HG03520 (cell line): ENCODE measurements around the gene MAT1A.
"Not testable (repeated sequence)": the region's sequence is repeated elsewhere in the genome, so short reads cannot be mapped to it uniquely, and the experiment has no call there.

ENCODE experiments used
- ATAC-seq: cut with Tn5 transposase; IDR thresholded peaks from one replicate; pipeline ENCODE4 v1.9.1; 2021; ENCODE audit warnings: mild to moderate bottlenecking, moderate library complexity; ENCODE audit not compliant: unreplicated experiment

Gene MAT1A

DNA sequence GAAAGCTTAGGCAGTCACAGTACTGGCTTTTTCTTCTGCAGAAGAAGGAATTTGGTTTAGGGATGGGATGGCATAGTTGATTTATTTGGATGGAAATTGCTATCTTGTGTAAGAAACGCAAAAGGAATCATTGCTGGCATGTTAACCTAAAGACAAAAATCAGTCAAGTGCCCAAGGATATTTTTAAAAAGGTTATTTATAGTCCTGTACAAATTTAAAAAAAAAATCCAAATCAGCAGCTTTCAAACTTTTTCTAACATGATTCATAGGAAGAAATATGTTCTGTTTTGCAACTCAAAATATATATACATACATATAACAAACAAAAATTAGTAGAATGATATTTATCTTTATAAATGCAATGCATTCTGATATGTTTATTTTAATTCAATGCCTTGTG lies 55.6 kb downstream of the MAT1A start:
- not testable (repeated sequence) for ATAC-seq

DNA sequence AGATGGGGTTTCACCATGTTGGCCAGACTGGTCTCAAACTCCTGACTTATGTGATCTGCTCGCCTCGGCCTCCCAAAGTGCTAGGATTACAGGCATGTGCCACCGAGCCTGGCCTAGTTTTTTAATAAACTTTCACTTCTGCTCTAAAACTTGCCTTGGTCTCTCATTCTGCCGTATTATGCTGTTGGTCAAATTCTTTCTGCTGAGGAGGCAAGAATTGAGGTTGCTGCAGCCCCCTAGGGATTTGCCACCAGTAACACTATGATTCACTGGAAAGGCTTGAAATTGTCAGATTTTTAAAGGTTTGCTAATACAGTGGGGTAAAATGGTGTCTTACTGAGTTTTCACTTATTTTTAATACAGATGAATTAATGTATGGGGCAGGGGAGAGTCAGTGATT lies 62.7 kb downstream of the MAT1A start:
- not testable (repeated sequence) for ATAC-seq

DNA sequence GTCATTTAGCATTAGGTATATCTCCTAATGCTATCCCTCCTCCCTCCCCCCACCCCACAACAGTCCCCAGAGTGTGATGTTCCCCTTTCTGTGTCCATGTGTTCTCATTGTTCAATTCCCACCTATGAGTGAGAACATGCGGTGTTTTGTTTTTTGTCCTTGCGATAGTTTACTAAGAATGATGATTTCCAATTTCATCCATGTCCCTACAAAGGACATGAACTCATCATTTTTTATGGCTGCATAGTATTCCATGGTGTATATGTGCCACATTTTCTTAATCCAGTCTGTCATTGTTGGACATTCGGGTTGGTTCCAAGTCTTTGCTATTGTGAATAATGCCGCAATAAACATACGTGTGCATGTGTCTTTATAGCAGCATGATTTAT lies 66.4 kb downstream of the MAT1A start:
- not testable (repeated sequence) for ATAC-seq
